GM08714 (cell line): Measurements from ENCODE around the gene CYP26C1.
"Not testable (repeated sequence)": the region's sequence is repeated elsewhere in the genome, so short reads cannot be mapped to it uniquely, and the experiment has no call there.

Experiments
- H3K4me3 ChIP-seq: fragments of 200-500 bp; sonication (Bioruptor generic); 2 replicates; pipeline ENCODE4 v1.5.1; 2014; ENCODE audit warnings: mild to moderate bottlenecking, low read length, inconsistent platforms
- ZNF274 ChIP-seq: IDR thresholded peaks from 2 replicates; pipeline ENCODE4 v1.6.1; 2012; ENCODE audit warnings: mild to moderate bottlenecking, low read depth, low read length

The CYP26C1 gene

GRCh38 chr10:93098816-93099215 lies 38.2 kb downstream of the CYP26C1 start:
- H3K4me3 ChIP-seq = no peak overlapping the region
- TF ChIP-seq ZNF274 = no peak

GRCh38 chr10:93099670-93100069 lies 39.1 kb downstream of the CYP26C1 start:
- H3K4me3 ChIP-seq = no peak overlapping the region
- TF ChIP-seq ZNF274 = no peak

DNA sequence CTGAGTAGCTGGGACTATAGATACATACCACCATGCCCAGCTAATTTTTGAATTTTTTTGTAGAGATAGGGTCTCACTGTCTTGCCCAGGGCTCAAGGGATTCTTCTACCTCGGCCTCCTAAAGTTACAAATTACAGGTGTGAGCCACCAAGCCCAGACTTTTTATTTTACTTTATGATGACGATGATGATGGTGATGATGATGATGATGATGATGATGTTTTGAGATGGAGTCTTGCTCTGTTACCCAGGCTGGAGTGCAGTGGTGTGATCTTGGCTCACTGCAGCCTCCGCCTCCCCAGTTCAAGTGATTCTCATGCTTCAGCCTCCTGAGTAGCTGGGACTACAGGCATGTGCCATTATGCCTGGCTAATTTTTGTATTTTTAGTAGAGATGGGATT lies 40.5 kb downstream of the CYP26C1 start:
- H3K4me3 ChIP-seq = not testable (repeated sequence)

GRCh38 chr10:93103953-93104352 lies 43.4 kb downstream of the CYP26C1 start:
- no peak for TF ChIP-seq ZNF274
- H3K4me3 ChIP-seq = no peak overlapping the region

GRCh38 chr10:93106631-93107072 lies 46.1 kb downstream of the CYP26C1 start:
- TF ChIP-seq ZNF274 = no peak

GRCh38 chr10:93110472-93111146 lies 50.0 kb downstream of the CYP26C1 start:
- no peak for TF ChIP-seq ZNF274
- no peak overlapping the region for H3K4me3 ChIP-seq

More at GRCh38 chr10:93106631-93107072, 46.1 kb downstream of the CYP26C1 start:
- no peak overlapping the region for H3K4me3 ChIP-seq

DNA sequence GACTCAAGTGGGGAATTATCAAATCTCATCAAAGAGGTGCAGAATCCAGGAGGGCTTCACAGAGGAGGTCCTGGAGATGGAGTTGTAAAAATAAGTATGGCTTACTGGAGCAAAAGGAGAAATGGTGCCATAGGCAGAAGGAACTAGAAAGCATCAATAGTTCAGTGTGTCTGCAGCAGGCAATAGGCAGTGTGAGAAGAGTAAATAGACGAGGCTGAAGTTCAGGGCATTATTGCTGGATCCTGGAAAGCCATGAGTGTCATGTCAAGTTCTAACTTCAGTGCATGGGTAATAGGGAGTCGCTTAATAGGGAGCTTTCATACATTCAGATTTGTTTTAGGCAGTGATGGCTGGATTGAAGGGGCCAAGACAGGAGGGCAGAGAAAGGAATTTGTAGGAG lies 52.4 kb downstream of the CYP26C1 start:
- H3K4me3 ChIP-seq = no peak overlapping the region
- no peak for TF ChIP-seq ZNF274

GRCh38 chr10:93115661-93116383 lies 55.2 kb downstream of the CYP26C1 start:
- H3K4me3 ChIP-seq = no peak overlapping the region
- TF ChIP-seq ZNF274 = no peak
